HCT116 (cell line): ENCODE data around the gene DIS3L2. TPM values are rescaled to one million over a fixed set of nuclear protein-coding genes. Genes with fewer than 3 reads are reported as not detected.
"Not testable (repeated sequence)": the region's sequence is repeated elsewhere in the genome, so short reads cannot be mapped to it uniquely, and the experiment has no call there.

Source experiments
- ATAC-seq: fragments of 200-7000 bp; cut with Tn5 transposase; 2 replicates; pipeline ENCODE4 v1.9.1; 2020; ENCODE audit warnings: mild to moderate bottlenecking, moderate library complexity
- BruUV-seq: library from RNA; stranded (reverse); fragments of 400-500 nt; replicated peaks from 2 replicates; lab custom pipeline; 2021; lab: Mats Ljungman, UMichigan
- CTCF ChIA-PET: fragments of 300-600 bp; sonication (Branson Sonifier 250); formaldehyde crosslinking; loops from one replicate; lab custom pipeline; 2021; ENCODE audit warnings: antibody characterized with exemption; lab: Charles Lee
- POLR2A ChIA-PET: fragments of 300-600, 350-600 bp; sonication (Branson Sonifier 250); formaldehyde crosslinking; loops from one replicate; lab custom pipeline; 2021; ENCODE audit warnings: antibody characterized with exemption; lab: Charles Lee
- RAD21 ChIA-PET, 2 experiments: fragments of 300-600 bp; sonication (Branson Sonifier 250); formaldehyde crosslinking; loops; one replicate each; lab custom pipeline; 2023; ENCODE audit warnings: low total read pairs in 2 of 2; ENCODE audit not compliant: uncharacterized antibody in 2 of 2, unreplicated experiment in 2 of 2, low non-redundant PET in 1 of 2; lab: Charles Lee
- DNase-seq: peaks from one replicate; pipeline ENCODE4 v3.0.0-alpha.2; 2010; ENCODE audit warnings: low read depth, low spot score
- H2AFZ ChIP-seq: fragments of 200-600 bp; shearing (Covaris generic), sonication (generic); 2 replicates; pipeline ENCODE4 v1.6.1; 2017; ENCODE audit warnings: low read depth, mixed run types, mixed read lengths, antibody characterized with exemption, low read length; ENCODE audit not compliant: poor library complexity, severe bottlenecking
- H3K27ac ChIP-seq: 2 replicates; pipeline ENCODE4 v1.5.1; 2012; ENCODE audit warnings: low read depth, low read length
- H3K27me3 ChIP-seq: fragments of 200-600 bp; sonication (generic); 2 replicates; pipeline ENCODE4 v1.6.1; 2016; ENCODE audit warnings: mixed run types, low read length, mixed read lengths; ENCODE audit not compliant: insufficient read depth
- H3K36me3 ChIP-seq, 2 experiments: fragments of 200-500 bp in 1 of 2; fragments of 200-600 bp in 1 of 2; sonication (Bioruptor generic) in 1 of 2; sonication (generic) in 1 of 2; 2 replicates each; pipeline versions ENCODE4 v1.5.1 to v1.6.1; 2014 to 2016; ENCODE audit warnings: low read length in 2 of 2, inconsistent platforms in 1 of 2, mixed read lengths in 1 of 2, mixed run types in 1 of 2; ENCODE audit not compliant: insufficient read depth in 2 of 2, control insufficient read depth in 1 of 2
- H3K4me1 ChIP-seq, 2 experiments: fragments of 200-600 bp in 1 of 2; sonication (generic) in 1 of 2; 2 replicates each; pipeline versions ENCODE4 v1.5.1 to v1.6.1; 2012 to 2017; ENCODE audit warnings: low read length in 2 of 2, inconsistent platforms in 1 of 2, mild to moderate bottlenecking in 1 of 2, mixed read lengths in 1 of 2, mixed run types in 1 of 2, moderate library complexity in 1 of 2; ENCODE audit not compliant: insufficient read depth in 2 of 2, control insufficient read depth in 1 of 2
- H3K4me2 ChIP-seq: fragments of 200-600 bp; sonication (generic); 2 replicates; pipeline ENCODE4 v1.6.1; 2017; ENCODE audit warnings: mixed run types, low read length, mixed read lengths
- H3K4me3 ChIP-seq, 2 experiments: fragments of 200-600 bp in 1 of 2; sonication (generic) in 1 of 2; replicated peaks in 1 of 2; 2 replicates each; pipeline ENCODE4 v1.5.1; 2011 to 2016; ENCODE audit warnings: low read length in 2 of 2, control low read depth in 1 of 2, low read depth in 1 of 2, mild to moderate bottlenecking in 1 of 2, mixed read lengths in 1 of 2, mixed run types in 1 of 2
- H3K79me2 ChIP-seq: fragments of 200-600 bp; sonication (generic); 2 replicates; pipeline ENCODE4 v1.6.1; 2017; ENCODE audit warnings: mild to moderate bottlenecking, mixed run types, low read length, moderate library complexity, mixed read lengths; ENCODE audit not compliant: insufficient read depth
- H3K9ac ChIP-seq: fragments of 200-600 bp; sonication (generic); 2 replicates; pipeline ENCODE4 v1.6.1; 2016; ENCODE audit warnings: low read length, mixed read lengths
- H3K9me2 ChIP-seq: fragments of 200-600 bp; sonication (generic), shearing (Covaris generic); 2 replicates; pipeline ENCODE4 v1.6.1; 2017; ENCODE audit warnings: mixed run types, mild to moderate bottlenecking, moderate library complexity; ENCODE audit not compliant: insufficient read depth
- H3K9me3 ChIP-seq, 2 experiments: fragments of 200-500 bp in 1 of 2; fragments of 200-600 bp in 1 of 2; sonication (Bioruptor generic) in 1 of 2; sonication (generic) in 1 of 2; 2 replicates each; pipeline ENCODE4 v1.6.1; 2014 to 2017; ENCODE audit warnings: low read length in 2 of 2, mixed read lengths in 2 of 2, inconsistent platforms in 1 of 2, low read depth in 1 of 2, mild to moderate bottlenecking in 1 of 2, mixed run types in 1 of 2, moderate library complexity in 1 of 2; ENCODE audit not compliant: control insufficient read depth in 1 of 2, insufficient read depth in 1 of 2
- H4K20me1 ChIP-seq: fragments of 200-600 bp; sonication (generic), shearing (Covaris generic); 2 replicates; pipeline ENCODE4 v1.6.1; 2017; ENCODE audit warnings: mixed run types, mild to moderate bottlenecking, moderate library complexity; ENCODE audit not compliant: insufficient read depth
- EGR1 ChIP-seq: IDR thresholded peaks from 2 replicates; pipeline ENCODE4 v1.6.1; 2012; ENCODE audit warnings: low read depth
- EZH2 ChIP-seq: fragments of 200-600 bp; sonication (generic); IDR thresholded peaks from 2 replicates; pipeline ENCODE4 v1.6.1; 2017; ENCODE audit warnings: antibody characterized with exemption, mixed run types
- EZH2phosphoT487 ChIP-seq: fragments of 200-600 bp; IDR thresholded peaks from 2 replicates; pipeline ENCODE4 v1.6.1; 2018; ENCODE audit warnings: antibody characterized with exemption, borderline replicate concordance
- SIN3A ChIP-seq: IDR thresholded peaks from 2 replicates; pipeline ENCODE4 v1.6.1; 2012; ENCODE audit warnings: low read depth
- SRF ChIP-seq: IDR thresholded peaks from 2 replicates; pipeline ENCODE4 v1.6.1; 2012; ENCODE audit warnings: low read depth
- TCF7L2 ChIP-seq: IDR thresholded peaks from 2 replicates; pipeline ENCODE4 v1.7.0; 2011; ENCODE audit warnings: borderline replicate concordance, inconsistent platforms; ENCODE audit not compliant: insufficient read depth, insufficient read length; ENCODE audit errors: extremely low read depth
- YY1 ChIP-seq: IDR thresholded peaks from 2 replicates; pipeline ENCODE4 v1.6.1; 2011; ENCODE audit warnings: low read length, low read depth, moderate library complexity, mild to moderate bottlenecking; ENCODE audit not compliant: insufficient replicate concordance; ENCODE audit errors: extremely low read depth
- ZNF274 ChIP-seq: fragments of 200-500 bp; sonication (Bioruptor generic); IDR thresholded peaks from 2 replicates; pipeline ENCODE4 v1.6.1; 2014; ENCODE audit warnings: mild to moderate bottlenecking, low read depth, low read length, inconsistent platforms
- intact Hi-C: fragments of 100-400 bp; cut with micrococcal nuclease; formaldehyde crosslinking; loops from 2 replicates; pipeline ENCODE4 v1.10.0; 2022
- total RNA-seq: library from RNA; stranded (reverse); gene quantifications from one replicate; pipeline ENCODE4 v1.2.1, GENCODE V29; 2021; ENCODE audit not compliant: unreplicated experiment
- TF ChIP-seq, protein P1 (sequence below): IDR thresholded peaks from 2 replicates; pipeline ENCODE4 v1.6.1; 2012; ENCODE audit warnings: low read depth
- TF ChIP-seq, protein P2 (sequence below): IDR thresholded peaks from 2 replicates; pipeline ENCODE4 v1.6.1; 2012

Gene DIS3L2
- total RNA-seq, 1 experiment from 2014 or later = 42.5 TPM

DNA sequence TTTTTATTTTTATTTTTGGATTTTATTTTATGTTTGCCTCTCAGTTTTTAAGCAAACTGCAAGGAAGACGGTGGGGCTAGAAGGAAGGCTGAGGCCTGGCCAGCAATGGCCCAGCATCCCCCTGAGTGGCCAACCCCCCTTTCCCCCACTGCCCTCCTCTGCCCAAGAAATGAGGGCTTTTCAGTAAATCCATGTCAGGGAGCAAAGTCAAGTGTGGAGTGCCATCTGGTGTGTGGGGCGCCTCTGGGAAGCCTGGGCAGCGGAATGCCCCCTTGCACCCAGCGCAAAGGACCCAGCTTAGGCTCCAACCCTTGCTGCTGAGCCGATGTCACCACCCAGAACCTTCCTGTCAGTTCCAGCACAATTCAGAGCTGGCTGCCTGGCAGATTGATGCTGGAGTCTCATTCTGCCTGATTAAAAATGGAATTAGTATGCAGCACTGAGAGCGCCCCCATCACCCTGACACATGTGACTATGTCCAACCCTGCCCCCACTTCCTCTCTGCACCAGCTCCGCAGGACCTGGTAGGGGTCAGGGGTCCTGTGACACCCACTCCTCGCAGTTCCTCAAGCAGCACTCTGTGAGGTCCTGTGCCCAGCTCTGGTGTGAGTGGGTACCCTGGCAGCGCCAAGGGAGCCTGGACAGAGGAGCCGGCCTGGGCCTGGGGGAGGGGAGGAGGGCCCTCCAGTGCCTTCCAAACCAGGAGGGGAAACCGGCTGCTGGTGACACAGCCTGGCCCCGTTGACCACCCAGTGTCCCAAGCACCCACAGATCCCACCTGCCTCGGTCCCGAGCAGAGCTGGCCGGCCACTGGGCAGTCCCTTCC lies 407.8 kb downstream of the DIS3L2 start:
- no peak overlapping the region for H3K27ac ChIP-seq
- no peak overlapping the region for H3K9ac ChIP-seq
- no peaks in the 10 kb centered on the region for H3K27me3 ChIP-seq
- no peak for TF ChIP-seq SIN3A
- no peak for TF ChIP-seq EZH2
- TF ChIP-seq EGR1 = no peak
- no peak for TF ChIP-seq TCF7L2
- no peak for TF ChIP-seq SRF
- TF ChIP-seq ZNF274 = no peak
- no peak for TF ChIP-seq EZH2phosphoT487
- TF ChIP-seq, protein P1, sequence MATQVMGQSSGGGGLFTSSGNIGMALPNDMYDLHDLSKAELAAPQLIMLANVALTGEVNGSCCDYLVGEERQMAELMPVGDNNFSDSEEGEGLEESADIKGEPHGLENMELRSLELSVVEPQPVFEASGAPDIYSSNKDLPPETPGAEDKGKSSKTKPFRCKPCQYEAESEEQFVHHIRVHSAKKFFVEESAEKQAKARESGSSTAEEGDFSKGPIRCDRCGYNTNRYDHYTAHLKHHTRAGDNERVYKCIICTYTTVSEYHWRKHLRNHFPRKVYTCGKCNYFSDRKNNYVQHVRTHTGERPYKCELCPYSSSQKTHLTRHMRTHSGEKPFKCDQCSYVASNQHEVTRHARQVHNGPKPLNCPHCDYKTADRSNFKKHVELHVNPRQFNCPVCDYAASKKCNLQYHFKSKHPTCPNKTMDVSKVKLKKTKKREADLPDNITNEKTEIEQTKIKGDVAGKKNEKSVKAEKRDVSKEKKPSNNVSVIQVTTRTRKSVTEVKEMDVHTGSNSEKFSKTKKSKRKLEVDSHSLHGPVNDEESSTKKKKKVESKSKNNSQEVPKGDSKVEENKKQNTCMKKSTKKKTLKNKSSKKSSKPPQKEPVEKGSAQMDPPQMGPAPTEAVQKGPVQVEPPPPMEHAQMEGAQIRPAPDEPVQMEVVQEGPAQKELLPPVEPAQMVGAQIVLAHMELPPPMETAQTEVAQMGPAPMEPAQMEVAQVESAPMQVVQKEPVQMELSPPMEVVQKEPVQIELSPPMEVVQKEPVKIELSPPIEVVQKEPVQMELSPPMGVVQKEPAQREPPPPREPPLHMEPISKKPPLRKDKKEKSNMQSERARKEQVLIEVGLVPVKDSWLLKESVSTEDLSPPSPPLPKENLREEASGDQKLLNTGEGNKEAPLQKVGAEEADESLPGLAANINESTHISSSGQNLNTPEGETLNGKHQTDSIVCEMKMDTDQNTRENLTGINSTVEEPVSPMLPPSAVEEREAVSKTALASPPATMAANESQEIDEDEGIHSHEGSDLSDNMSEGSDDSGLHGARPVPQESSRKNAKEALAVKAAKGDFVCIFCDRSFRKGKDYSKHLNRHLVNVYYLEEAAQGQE = no peak
- no peak for TF ChIP-seq YY1
- TF ChIP-seq, protein P2, sequence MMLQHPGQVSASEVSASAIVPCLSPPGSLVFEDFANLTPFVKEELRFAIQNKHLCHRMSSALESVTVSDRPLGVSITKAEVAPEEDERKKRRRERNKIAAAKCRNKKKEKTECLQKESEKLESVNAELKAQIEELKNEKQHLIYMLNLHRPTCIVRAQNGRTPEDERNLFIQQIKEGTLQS = no peak
- ChIA-PET POLR2A (no interaction called here), CTCF (no interaction called here), RAD21 (no interaction called here)
- no peaks in the 10 kb centered on the region for H3K9me2 ChIP-seq
- no peak overlapping the region for H2AFZ ChIP-seq
- H3K79me2 ChIP-seq = no peaks in the 10 kb centered on the region
- H3K36me3 ChIP-seq = no peaks in the 10 kb centered on the region
- no peak for DNase-seq
- BruUV-seq = no TSS peak
- no peak overlapping the region for H3K4me2 ChIP-seq
- ATAC-seq = no peak
- H3K4me3 ChIP-seq = no peak overlapping the region
- peaks cover 0 to 4% of the 10 kb centered on the region in 2 experiments; a peak in 1 of 4 replicates for H3K4me1 ChIP-seq
- no peaks in the 10 kb centered on the region for H3K9me3 ChIP-seq
- intact Hi-C loops = no loop called here
- no peaks in the 10 kb centered on the region for H4K20me1 ChIP-seq

DNA sequence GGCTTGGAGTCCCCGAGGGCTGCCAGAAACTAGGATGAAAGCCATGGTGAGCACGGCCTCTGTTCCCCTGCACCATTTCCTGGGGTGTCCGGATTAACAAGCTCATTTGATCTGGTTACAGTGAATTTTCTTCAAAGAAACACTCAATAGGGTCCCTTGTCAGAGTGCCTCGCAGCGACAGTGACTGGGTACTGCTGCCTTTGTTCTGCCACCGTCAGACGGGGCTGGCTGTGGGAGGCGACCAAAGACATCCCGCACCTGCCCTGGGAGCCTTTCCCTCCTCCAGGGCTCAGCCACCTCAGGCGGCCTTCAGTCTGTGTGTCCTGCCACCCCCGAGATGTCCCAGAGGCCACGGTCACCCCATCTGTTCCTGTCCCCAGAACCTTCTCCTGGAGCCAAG lies 408.5 kb downstream of the DIS3L2 start:
- BruUV-seq = not testable (repeated sequence)

More for the DNA sequence above, 408.5 kb downstream of the DIS3L2 start:
- CTCF ChIA-PET, RAD21 ChIA-PET, intact Hi-C loops, H3K9me2 ChIP-seq, H3K4me3 ChIP-seq, H3K36me3 ChIP-seq, H3K4me1 ChIP-seq, H3K9ac ChIP-seq, H3K27me3 ChIP-seq, H3K9me3 ChIP-seq, H2AFZ ChIP-seq, H3K27ac ChIP-seq, H3K4me2 ChIP-seq, POLR2A ChIA-PET, H3K79me2 ChIP-seq, ATAC-seq, DNase-seq, H4K20me1 ChIP-seq: not testable (repeated sequence)
